Measurements from ENCODE around the gene SCEL. TPM values are rescaled to one million over a fixed set of nuclear protein-coding genes. Genes with fewer than 3 reads are reported as not detected.

SCEL gene
- total RNA-seq, 2 experiments from 2014 or later: not detected

DNA sequence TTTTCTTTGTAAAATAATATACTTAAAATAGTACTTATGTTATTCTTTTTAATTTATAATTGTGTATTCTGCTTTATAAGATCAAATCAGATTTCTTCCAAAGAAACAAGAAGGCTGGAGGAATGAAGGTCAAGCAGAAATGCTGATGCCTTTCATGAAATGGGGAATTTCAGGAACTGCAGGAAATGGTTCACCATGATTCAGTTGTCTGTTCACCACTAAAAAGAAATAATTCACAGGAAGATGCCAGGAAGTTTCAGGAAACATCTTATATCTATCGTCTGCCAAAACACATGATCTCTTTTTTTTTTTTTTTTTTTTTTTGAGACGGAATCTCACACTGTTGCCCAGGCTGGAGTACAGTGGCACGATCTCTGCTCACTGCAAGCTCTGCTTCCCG, 15.7 kb upstream of the SCEL start:
- intact Hi-C loops (cut with micrococcal nuclease): no loop called here
- POLR2A ChIA-PET: no interaction called here
- no peaks in the 10 kb centered on the region for H3K36me3 Mint-ChIP-seq (ENCODE audit: low read depth)
- no peaks in the 10 kb centered on the region for H3K9me3 Mint-ChIP-seq
- ATAC-seq (no peak), DNase-seq (no peak)
- CTCF ChIA-PET: no interaction called here
- TF ChIP-seq, protein P1, sequence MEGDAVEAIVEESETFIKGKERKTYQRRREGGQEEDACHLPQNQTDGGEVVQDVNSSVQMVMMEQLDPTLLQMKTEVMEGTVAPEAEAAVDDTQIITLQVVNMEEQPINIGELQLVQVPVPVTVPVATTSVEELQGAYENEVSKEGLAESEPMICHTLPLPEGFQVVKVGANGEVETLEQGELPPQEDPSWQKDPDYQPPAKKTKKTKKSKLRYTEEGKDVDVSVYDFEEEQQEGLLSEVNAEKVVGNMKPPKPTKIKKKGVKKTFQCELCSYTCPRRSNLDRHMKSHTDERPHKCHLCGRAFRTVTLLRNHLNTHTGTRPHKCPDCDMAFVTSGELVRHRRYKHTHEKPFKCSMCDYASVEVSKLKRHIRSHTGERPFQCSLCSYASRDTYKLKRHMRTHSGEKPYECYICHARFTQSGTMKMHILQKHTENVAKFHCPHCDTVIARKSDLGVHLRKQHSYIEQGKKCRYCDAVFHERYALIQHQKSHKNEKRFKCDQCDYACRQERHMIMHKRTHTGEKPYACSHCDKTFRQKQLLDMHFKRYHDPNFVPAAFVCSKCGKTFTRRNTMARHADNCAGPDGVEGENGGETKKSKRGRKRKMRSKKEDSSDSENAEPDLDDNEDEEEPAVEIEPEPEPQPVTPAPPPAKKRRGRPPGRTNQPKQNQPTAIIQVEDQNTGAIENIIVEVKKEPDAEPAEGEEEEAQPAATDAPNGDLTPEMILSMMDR (IDR thresholded peaks at IDR 0.05): no peak
- no peak overlapping the region for H3K27ac Mint-ChIP-seq
- peaks cover 15% of the 10 kb centered on the region for H3K4me1 Mint-ChIP-seq (ENCODE audit: low read depth)
- H3K4me3 Mint-ChIP-seq: no peak overlapping the region
- H3K27me3 Mint-ChIP-seq: peaks cover 10% of the 10 kb centered on the region

DNA sequence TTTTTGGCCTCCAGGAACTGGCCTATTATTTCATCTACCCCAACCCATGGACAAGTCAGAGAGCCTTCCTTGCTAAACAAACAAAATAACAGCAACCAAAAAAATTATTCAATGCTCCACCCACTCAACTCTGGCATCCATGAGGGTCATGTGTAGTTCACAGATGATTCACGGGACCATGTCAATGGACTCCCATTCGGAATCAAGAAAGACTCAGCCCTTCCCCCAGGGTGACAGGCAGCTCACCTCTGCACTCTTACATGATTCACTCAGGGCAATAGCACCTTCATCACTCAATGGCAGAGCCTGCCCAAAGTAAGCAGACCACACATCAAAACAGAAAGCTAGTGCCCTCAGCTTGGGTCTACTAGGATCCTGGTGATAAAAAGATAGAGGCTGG, 14.3 kb upstream of the SCEL start:
- H3K27ac Mint-ChIP-seq: no peak overlapping the region
- H3K27me3 Mint-ChIP-seq: peaks cover 10% of the 10 kb centered on the region
- intact Hi-C loops (cut with micrococcal nuclease): no loop called here
- ATAC-seq (no peak), DNase-seq (no peak)
- POLR2A ChIA-PET: interaction anchor here (0.8 to 1.0 kb wide), 3 partner anchors 18 to 240 kb away, joined by 3 read pairs; no protein-coding TSS in a partner anchor
- no peaks in the 10 kb centered on the region for H3K36me3 Mint-ChIP-seq (ENCODE audit: low read depth)
- peaks cover 14% of the 10 kb centered on the region for H3K4me1 Mint-ChIP-seq (ENCODE audit: low read depth)
- no peak overlapping the region for H3K4me3 Mint-ChIP-seq
- H3K9me3 Mint-ChIP-seq: no peaks in the 10 kb centered on the region
- TF ChIP-seq, protein P1 (IDR thresholded peaks at IDR 0.05): no peak
- CTCF ChIA-PET: interaction anchor here (1.9 kb wide), 1 partner anchor 43 kb away, joined by 6 read pairs; no protein-coding TSS in a partner anchor

DNA sequence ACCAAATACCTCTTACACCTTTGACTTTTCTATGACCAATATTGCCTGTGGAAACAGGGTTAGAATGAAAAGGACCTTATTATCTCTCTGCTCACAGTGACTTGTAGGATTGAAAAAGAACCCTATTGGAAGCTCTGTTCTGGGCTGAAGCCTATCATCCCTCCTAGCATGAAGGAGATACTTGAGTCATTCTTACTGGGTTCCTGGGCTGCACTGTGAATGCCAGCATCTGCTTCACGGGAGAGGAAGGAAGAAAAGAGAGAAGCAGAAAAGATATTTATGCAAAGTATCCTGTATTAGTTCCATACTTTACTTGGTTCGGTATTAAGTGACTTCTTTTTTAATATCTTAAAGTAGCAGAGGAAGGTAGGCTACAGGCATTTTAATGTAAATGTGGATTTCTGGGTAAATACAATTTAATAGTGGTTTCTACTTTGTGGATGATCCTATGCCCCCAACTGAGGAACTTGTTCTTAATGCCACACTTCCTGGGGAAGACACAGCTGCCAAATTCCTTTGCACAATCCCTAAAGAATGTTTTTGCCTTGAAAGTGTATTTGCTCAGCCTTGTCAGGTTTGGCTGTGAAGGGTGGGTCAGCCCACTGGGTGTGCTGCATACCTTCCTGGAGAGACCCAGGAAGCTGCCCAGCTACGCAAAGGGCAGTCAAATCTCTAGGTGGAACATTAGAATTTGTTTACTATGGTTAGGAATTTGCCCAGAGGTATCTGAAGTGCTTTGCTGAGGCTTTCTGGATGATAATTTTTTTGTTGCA, 13.7 kb upstream of the SCEL start:
- Mint-ChIP-seq H3K27ac (no peak overlapping the region), H3K4me3 (no peak overlapping the region), H3K9me3 (no peaks in the 10 kb centered on the region), H3K36me3 (ENCODE audit: low read depth) (no peaks in the 10 kb centered on the region), H3K4me1 (ENCODE audit: low read depth) (peaks cover 10% of the 10 kb centered on the region), H3K27me3 (peaks cover 10% of the 10 kb centered on the region)
- TF ChIP-seq, protein P1 (IDR thresholded peaks at IDR 0.05): no peak
- intact Hi-C loops (cut with micrococcal nuclease): no loop called here
- ATAC-seq (no peak), DNase-seq (no peak)
- ChIA-PET POLR2A (interaction anchor here (0.8 kb wide), 2 partner anchors 47 to 240 kb away, joined by 3 read pairs; no protein-coding TSS in a partner anchor), CTCF (interaction anchor here (1.9 kb wide), 1 partner anchor 43 kb away, joined by 6 read pairs; no protein-coding TSS in a partner anchor)

DNA sequence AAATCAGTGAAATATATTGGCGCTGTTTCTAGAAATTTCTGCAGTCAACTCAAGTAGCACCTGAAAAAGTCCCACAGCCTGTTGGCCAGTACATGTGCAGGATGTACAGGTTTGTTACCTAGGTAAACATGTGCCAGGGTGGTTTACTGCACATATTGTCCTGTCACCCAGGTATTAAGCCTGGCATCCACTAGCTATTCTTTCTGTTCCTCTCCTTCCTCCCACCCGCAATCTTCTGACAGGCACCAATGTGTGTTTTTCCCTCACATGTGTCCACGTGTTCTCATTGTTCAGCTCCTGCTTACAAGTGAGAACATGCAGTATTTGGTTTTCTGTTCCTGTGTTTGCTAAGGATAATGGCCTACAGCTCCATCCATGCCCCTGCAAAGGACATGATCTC, 13.1 kb upstream of the SCEL start:
- ATAC-seq (no peak), DNase-seq (no peak)
- no peak overlapping the region for H3K27ac Mint-ChIP-seq
- POLR2A ChIA-PET: no interaction called here
- intact Hi-C loops (cut with micrococcal nuclease): no loop called here
- no peaks in the 10 kb centered on the region for H3K36me3 Mint-ChIP-seq (ENCODE audit: low read depth)
- H3K4me3 Mint-ChIP-seq: no peak overlapping the region
- CTCF ChIA-PET: interaction anchor here (1.9 kb wide), 1 partner anchor 44 kb away, joined by 6 read pairs; no protein-coding TSS in a partner anchor
- TF ChIP-seq, protein P1 (IDR thresholded peaks at IDR 0.05): no peak
- no peaks in the 10 kb centered on the region for H3K9me3 Mint-ChIP-seq
- H3K4me1 Mint-ChIP-seq (ENCODE audit: low read depth): peaks cover 10% of the 10 kb centered on the region
- H3K27me3 Mint-ChIP-seq: peaks cover 12% of the 10 kb centered on the region

DNA sequence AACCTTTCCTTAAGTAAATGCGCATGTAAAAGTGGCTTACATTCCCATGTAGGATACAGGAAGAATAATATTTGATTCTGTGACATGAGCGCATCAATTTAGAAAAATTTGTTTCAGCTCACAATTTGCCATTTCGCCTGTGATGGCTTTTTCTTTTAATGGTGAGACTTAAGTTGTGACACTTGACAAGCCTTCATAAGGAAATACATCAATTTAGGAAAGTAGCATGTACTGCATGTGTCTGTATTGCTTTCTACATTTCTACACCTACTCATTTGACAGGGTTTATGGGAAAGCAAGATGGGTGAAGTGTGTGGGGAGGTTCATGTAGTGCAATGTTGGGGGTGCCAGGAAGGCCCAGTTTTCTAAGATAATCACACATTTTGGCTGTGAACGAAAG, 12.1 kb upstream of the SCEL start:
- Mint-ChIP-seq H3K9me3 (no peaks in the 10 kb centered on the region), H3K27ac (no peak overlapping the region), H3K4me3 (no peak overlapping the region), H3K27me3 (peaks cover 12% of the 10 kb centered on the region), H3K4me1 (ENCODE audit: low read depth) (peaks cover 10% of the 10 kb centered on the region), H3K36me3 (ENCODE audit: low read depth) (no peaks in the 10 kb centered on the region)
- intact Hi-C loops (cut with micrococcal nuclease): no loop called here
- TF ChIP-seq, protein P1 (IDR thresholded peaks at IDR 0.05): no peak
- ChIA-PET POLR2A (no interaction called here), CTCF (no interaction called here)
- DNase-seq (no peak), ATAC-seq (no peak)

Measured in activated CD8-positive, alpha-beta T cell treated with anti-CD3 and anti-CD28 coated beads for 36 hours (primary cell).